CD4-positive, alpha-beta memory T cell (primary cell): ENCODE results near the gene NPR3. TPM values are rescaled to one million over a fixed set of nuclear protein-coding genes. Genes with fewer than 3 reads are reported as not detected.

Source experiments
- CTCF ChIA-PET: fragments of 350-600 bp; sonication (Branson Sonifier 250); formaldehyde crosslinking; loops from one replicate; lab custom pipeline; 2021; ENCODE audit warnings: inconsistent platforms; ENCODE audit not compliant: partially characterized antibody; lab: Charles Lee
- POLR2A ChIA-PET: fragments of 350-600 bp; sonication (Branson Sonifier 250); formaldehyde crosslinking; loops from one replicate; lab custom pipeline; 2021; ENCODE audit not compliant: partially characterized antibody; lab: Charles Lee
- DNase-seq, 5 donors: peaks; one replicate each; pipeline versions ENCODE4 v3.0.0 to v3.0.0-alpha.2; 2020 to 2022; ENCODE audit warnings: mixed read lengths in 1 of 5
- H3K27ac ChIP-seq: one replicate; pipeline ENCODE4 v1.7.0; 2013; ENCODE audit warnings: low read depth, low read length
- H3K27me3 ChIP-seq: 2 replicates; pipeline ENCODE4 v1.7.0; 2013; ENCODE audit warnings: mild to moderate bottlenecking, low read length, moderate library complexity; ENCODE audit not compliant: insufficient read depth
- H3K36me3 ChIP-seq: 2 replicates; pipeline ENCODE4 v1.7.0; 2013; ENCODE audit warnings: mild to moderate bottlenecking, low read length, moderate library complexity; ENCODE audit not compliant: insufficient read depth
- H3K4me1 ChIP-seq: 2 replicates; pipeline ENCODE4 v1.7.0; 2013; ENCODE audit warnings: mild to moderate bottlenecking, low read length, moderate library complexity; ENCODE audit not compliant: insufficient read depth
- H3K4me3 ChIP-seq, 2 donors: one replicate each; pipeline ENCODE4 v1.7.0; 2013; ENCODE audit warnings: low read length in 2 of 2, mild to moderate bottlenecking in 1 of 2
- H3K9me3 ChIP-seq, 2 donors: one replicate each; pipeline ENCODE4 v1.7.0; 2013; ENCODE audit warnings: low read length in 2 of 2, control low read depth in 1 of 2; ENCODE audit not compliant: control insufficient read depth in 1 of 2
- H3K27ac Mint-ChIP-seq, 7 donors: one replicate each; pipeline ENCODE4 v1.8.0; 2020 to 2021; ENCODE audit warnings: mixed read lengths in 7 of 7, mild to moderate bottlenecking in 6 of 7, inconsistent platforms in 3 of 7, moderate library complexity in 3 of 7
- H3K27me3 Mint-ChIP-seq, 2 donors: one replicate each; pipeline ENCODE4 v1.8.0; 2020 to 2021; ENCODE audit warnings: mixed read lengths in 2 of 2
- H3K36me3 Mint-ChIP-seq, 2 donors: one replicate each; pipeline ENCODE4 v1.8.0; 2020 to 2021; ENCODE audit warnings: mixed read lengths in 2 of 2, inconsistent platforms in 1 of 2, mild to moderate bottlenecking in 1 of 2
- H3K4me1 Mint-ChIP-seq, 4 donors: one replicate each; pipeline ENCODE4 v1.8.0; 2020 to 2021; ENCODE audit warnings: mixed read lengths in 4 of 4, mild to moderate bottlenecking in 1 of 4
- H3K4me3 Mint-ChIP-seq, 8 donors: one replicate each; pipeline ENCODE4 v1.8.0; 2020 to 2021; ENCODE audit warnings: mixed read lengths in 8 of 8, mild to moderate bottlenecking in 7 of 8, moderate library complexity in 6 of 8, inconsistent platforms in 3 of 8
- H3K9me3 Mint-ChIP-seq, 8 donors: one replicate each; pipeline ENCODE4 v1.8.0; 2020 to 2021; ENCODE audit warnings: mixed read lengths in 8 of 8, mild to moderate bottlenecking in 5 of 8, inconsistent platforms in 3 of 8, moderate library complexity in 1 of 8
- intact Hi-C: fragments of 100-400 bp; cut with micrococcal nuclease; formaldehyde crosslinking; loops from one replicate; pipeline ENCODE4 v1.15.1; 2023
- polyA plus RNA-seq, 2 donors: library from polyadenylated mRNA; unstranded; fragments of 300-500 nt; fragmentation: Illumina TruSeq; gene quantifications; one replicate each; pipeline ENCODE4 v1.2.3, GENCODE V29; 2021
- total RNA-seq, 2 experiments: library from RNA; stranded (reverse); gene quantifications; one replicate each; pipeline ENCODE4 v1.2.3, GENCODE V29; 2021

Gene NPR3
- total and polyA plus RNA-seq, 4 experiments from 2014 or later, result 0.06 TPM; not detected in 3

- Mint-ChIP-seq H3K36me3 (no peaks in the 10 kb centered on the region), H3K27ac (no peak overlapping the region), H3K9me3 (peaks cover 0 to 5% (median 0%) of the 10 kb centered on the region in 8 donors), H3K4me3 (no peak overlapping the region), H3K27me3 (peaks cover 0 to 2% of the 10 kb centered on the region in 2 donors), H3K4me1 (no peaks in the 10 kb centered on the region)
- DNase-seq, result no peak
- Histone ChIP-seq H3K27ac (no peak overlapping the region), H3K9me3 (no peaks in the 10 kb centered on the region), H3K4me3 (no peak overlapping the region), H3K36me3 (no peaks in the 10 kb centered on the region), H3K4me1 (no peaks in the 10 kb centered on the region), H3K27me3 (no peaks in the 10 kb centered on the region)
- intact Hi-C loops, result no loop called here
- ChIA-PET POLR2A (no interaction called here), CTCF (no interaction called here)
Measured at GRCh38 chr5:32840606-32841005, 129.5 kb downstream of the NPR3 start.

Other genes with a start within 250 kb of the NPR3 start
- gene SUB1, start 125.8 kb upstream of the NPR3 start, total RNA-seq, result 100 to 1,000 TPM; 204 to 214 TPM
- 100 to 1,000 TPM; 500 to 578 TPM for gene SUB1, start 125.8 kb upstream of the NPR3 start, polyA plus RNA-seq